SJCRH30 (cell line): ENCODE results near the gene MLST8. TPM values are rescaled to one million over a fixed set of nuclear protein-coding genes. Genes with fewer than 3 reads are reported as not detected.
"Not testable (repeated sequence)": the region's sequence is repeated elsewhere in the genome, so short reads cannot be mapped to it uniquely, and the experiment has no call there.

Experiments used
- DNase-seq, 2 experiments: peaks; one replicate each; pipeline ENCODE4 v3.0.0-alpha.2; 2015 to 2020
- H3K27ac ChIP-seq: fragments of 250-450 bp; sonication (Bioruptor Pico); 2 replicates; pipeline ENCODE4 v1.5.1; 2020; ENCODE audit warnings: mild to moderate bottlenecking, moderate library complexity
- H3K27me3 ChIP-seq: fragments of 250-450 bp; sonication (Bioruptor Pico); 2 replicates; pipeline ENCODE4 v1.5.1; 2020; ENCODE audit warnings: mild to moderate bottlenecking, moderate library complexity
- H3K36me3 ChIP-seq: fragments of 250-450 bp; sonication (Bioruptor Pico); 2 replicates; pipeline ENCODE4 v1.5.1; 2020; ENCODE audit warnings: mild to moderate bottlenecking, moderate library complexity
- H3K4me1 ChIP-seq: fragments of 250-450 bp; sonication (Bioruptor Pico); 2 replicates; pipeline ENCODE4 v1.5.1; 2020; ENCODE audit warnings: mild to moderate bottlenecking, moderate library complexity
- H3K4me3 ChIP-seq: fragments of 250-450 bp; sonication (Bioruptor Pico); 2 replicates; pipeline ENCODE4 v1.5.1; 2020; ENCODE audit warnings: mild to moderate bottlenecking, moderate library complexity
- H3K9me3 ChIP-seq: fragments of 250-450 bp; sonication (Bioruptor Pico); replicated peaks from 2 replicates; pipeline ENCODE4 v1.5.1; 2020; ENCODE audit warnings: mild to moderate bottlenecking, moderate library complexity
- total RNA-seq: library from RNA; depleted of rRNA; stranded (reverse); fragments of >200 nt; shearing (Covaris generic); gene quantifications from 2 replicates; pipeline ENCODE4 v1.2.3, GENCODE V29; 2014

The MLST8 gene
- total RNA-seq, 1 experiment from 2014 or later = 32.8 TPM

DNA sequence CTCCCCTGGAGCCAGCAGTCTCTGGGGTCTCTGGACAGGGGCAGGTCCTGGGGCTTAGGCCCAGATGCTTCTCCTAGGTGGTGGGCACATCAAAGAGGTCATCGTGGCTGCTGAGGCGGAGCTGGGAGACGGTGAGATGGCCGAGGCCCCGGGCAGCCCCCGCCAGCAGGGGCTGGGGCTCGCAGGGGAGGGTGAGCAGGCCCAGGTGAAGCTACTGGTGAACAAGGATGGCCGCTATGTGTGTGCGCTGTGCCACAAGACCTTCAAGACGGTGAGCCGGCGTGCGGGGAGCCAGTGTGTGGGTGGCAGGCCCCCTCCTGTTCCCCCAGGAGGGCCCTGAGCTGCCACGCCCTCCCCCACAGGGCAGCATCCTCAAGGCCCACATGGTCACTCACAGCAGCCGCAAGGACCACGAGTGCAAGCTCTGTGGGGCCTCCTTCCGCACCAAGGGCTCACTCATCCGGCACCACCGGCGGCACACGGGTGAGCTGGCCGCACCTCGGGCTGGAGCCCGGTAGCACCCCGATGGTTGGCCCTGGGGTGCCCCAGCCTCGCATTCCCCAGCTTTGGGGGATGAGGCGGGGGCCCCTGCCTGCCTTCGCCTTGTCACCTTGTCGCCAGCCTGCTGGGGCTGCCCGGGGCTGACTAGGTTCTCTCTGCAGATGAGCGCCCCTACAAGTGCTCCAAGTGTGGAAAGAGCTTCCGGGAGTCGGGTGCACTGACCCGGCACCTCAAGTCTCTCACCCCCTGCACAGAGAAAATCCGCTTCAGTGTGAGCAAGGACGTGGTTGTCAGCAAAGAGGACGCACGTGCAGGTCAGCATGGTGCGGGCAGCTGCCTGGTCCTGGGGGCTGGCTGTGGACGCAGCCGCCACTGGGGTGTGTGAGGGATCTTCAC lies 27.1 kb downstream of the MLST8 start:
- Histone ChIP-seq H3K9me3 (no peaks in the 10 kb centered on the region), H3K27ac (no peak overlapping the region), H3K36me3 (peaks cover 16% of the 10 kb centered on the region)

DNA sequence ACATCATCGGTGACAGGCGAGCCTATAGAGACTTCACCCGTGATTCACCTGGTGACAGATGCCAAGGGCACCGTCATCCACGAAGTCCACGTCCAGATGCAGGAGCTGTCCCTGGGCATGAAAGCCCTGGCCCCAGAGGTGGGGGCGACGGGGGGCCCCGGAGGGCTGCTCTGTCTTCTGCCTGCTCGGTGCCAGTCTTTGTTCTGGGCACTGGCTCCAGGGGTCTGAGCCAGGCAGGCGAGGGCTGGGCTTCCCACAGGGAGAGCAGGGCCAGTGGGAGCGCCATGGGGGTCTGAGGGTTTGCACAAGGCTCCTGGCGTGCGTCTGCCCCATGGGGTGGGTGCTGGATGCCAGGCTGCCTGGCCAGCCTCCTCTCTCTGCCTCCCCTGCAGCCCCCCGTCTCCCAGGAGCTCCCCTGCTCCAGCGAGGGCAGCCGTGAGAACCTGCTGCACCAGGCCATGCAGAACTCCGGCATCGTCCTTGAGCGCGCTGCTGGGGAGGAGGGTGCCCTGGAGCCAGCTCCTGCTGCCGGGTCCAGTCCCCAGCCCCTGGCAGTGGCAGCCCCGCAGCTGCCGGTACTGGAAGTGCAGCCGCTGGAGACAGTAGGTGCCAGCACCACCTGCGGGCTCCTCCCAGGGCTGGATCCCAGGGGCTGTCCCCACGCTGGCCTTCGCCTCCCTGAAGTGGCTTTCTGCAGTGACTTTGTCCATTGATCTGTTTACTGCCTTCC lies 28.0 kb downstream of the MLST8 start:
- no peaks in the 10 kb centered on the region for H3K27me3 ChIP-seq
- H3K4me1 ChIP-seq = peaks cover 22% of the 10 kb centered on the region
- no peak for DNase-seq
- peaks cover 16% of the 10 kb centered on the region for H3K36me3 ChIP-seq
- H3K4me3 ChIP-seq = no peak overlapping the region
- no peak overlapping the region for H3K27ac ChIP-seq
- H3K9me3 ChIP-seq = no peaks in the 10 kb centered on the region

More for the DNA sequence above, 27.1 kb downstream of the MLST8 start:
- no peak overlapping the region for H3K4me3 ChIP-seq
- DNase-seq = no peak
- no peaks in the 10 kb centered on the region for H3K27me3 ChIP-seq
- peaks cover 22% of the 10 kb centered on the region for H3K4me1 ChIP-seq

DNA sequence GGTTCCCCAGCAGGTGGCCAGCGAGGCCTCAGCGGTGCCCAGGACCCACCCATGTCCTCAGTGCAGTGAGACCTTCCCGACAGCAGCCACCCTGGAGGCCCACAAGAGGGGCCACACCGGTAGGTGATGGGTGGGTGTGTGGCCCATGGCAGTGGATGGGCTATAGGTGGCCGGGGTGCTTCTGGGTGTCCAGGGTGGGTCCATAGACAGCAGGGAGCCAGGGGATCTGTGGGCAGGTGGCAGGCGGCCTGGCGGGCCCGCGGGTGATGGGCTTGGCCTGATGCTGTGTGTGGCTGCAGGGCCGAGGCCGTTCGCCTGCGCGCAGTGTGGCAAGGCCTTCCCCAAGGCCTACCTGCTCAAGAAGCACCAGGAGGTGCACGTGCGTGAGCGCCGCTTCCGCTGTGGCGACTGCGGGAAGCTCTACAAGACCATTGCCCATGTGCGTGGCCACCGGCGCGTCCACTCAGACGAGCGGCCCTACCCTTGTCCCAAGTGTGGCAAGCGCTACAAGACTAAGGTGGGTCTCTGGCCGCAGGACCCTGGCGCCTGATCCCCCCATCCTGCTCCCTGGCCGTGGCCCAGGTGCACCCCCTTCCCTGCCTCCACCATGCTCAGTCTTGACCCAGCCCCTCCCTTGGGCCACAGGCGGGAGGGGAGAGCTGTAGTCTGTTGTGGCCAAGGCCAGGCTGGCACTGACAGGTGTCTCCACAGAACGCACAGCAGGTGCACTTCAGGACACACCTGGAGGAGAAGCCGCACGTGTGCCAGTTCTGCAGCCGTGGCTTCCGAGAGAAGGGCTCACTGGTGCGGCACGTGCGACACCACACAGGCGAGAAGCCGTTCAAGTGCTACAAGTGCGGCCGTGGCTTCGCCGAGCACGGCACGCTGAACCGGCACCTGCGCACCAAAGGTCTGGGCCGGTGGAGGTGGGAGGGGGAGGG lies 28.9 kb downstream of the MLST8 start:
- peaks cover 22% of the 10 kb centered on the region for H3K4me1 ChIP-seq
- H3K27me3 ChIP-seq = no peaks in the 10 kb centered on the region
- no peak overlapping the region for H3K4me3 ChIP-seq
- peaks cover 13% of the 10 kb centered on the region for H3K36me3 ChIP-seq
- no peaks in the 10 kb centered on the region for H3K9me3 ChIP-seq
- H3K27ac ChIP-seq = no peak overlapping the region
- DNase-seq = no peak

DNA sequence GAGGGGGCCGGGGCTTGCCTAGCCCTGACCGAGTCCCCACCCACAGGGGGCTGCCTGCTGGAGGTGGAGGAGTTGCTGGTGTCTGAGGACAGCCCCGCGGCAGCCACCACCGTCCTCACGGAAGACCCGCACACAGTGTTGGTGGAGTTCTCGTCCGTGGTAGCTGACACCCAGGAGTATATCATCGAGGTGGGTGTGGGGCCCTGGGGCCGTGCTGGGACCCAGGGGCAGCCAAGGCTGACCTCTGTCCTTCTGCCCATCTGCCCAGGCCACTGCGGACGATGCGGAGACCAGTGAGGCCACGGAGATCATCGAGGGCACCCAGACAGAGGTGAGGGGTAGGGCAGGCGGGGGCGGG lies 29.5 kb downstream of the MLST8 start:
- Histone ChIP-seq H3K4me3 (no peak overlapping the region), H3K36me3 (peaks cover 13% of the 10 kb centered on the region), H3K4me1 (peaks cover 22% of the 10 kb centered on the region), H3K27ac (no peak overlapping the region), H3K9me3 (no peaks in the 10 kb centered on the region), H3K27me3 (no peaks in the 10 kb centered on the region)
- DNase-seq = no peak

DNA sequence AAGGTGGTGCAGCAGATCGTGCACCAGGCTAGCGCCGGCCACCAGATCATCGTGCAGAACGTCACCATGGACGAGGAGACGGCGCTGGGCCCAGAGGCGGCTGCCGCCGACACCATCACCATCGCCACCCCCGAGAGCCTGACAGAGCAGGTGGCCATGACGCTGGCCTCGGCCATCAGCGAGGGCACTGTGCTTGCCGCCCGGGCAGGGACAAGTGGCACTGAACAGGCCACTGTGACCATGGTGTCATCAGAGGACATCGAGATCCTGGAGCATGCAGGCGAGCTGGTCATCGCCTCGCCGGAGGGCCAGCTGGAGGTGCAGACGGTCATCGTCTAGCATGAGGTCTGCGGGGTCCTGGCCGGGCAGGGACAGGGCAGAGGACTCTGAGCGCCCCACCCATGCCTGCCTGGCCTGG lies 30.0 kb downstream of the MLST8 start:
- H3K4me3 ChIP-seq = no peak overlapping the region
- H3K36me3 ChIP-seq = peaks cover 13% of the 10 kb centered on the region
- DNase-seq = no peak
- no peaks in the 10 kb centered on the region for H3K9me3 ChIP-seq
- no peaks in the 10 kb centered on the region for H3K27me3 ChIP-seq
- no peak overlapping the region for H3K27ac ChIP-seq
- peaks cover 18% of the 10 kb centered on the region for H3K4me1 ChIP-seq

DNA sequence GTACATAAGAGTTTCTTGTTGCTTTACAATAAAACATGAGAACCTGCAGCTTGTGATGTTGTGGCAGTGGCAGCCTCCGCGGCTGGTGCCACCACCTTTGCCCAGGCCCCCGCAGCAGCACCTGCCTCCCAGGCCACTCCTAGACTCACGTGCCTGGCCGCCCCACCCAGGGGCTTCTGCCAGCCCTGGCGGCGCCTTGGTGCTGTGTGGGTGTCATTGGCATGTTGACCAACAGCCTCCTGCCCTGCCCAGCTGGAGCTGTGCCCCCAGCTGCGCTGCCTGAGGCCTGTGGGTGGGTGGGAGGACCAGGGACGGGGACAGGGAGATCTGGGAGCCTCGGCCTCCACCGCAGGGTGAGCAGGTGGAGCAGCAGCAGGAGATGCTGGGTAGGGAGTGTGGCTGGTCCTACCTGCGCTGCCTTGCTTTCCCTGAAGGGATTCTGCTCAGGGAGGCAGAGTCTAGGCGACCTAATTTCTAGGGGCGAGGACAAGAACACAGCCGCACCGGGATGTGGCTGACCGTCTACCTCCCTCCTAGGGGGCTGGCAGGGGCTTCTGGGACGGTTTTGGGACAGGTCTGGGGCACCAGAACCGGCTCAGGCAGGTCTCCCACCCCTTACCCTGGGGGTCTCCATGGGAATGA lies 30.6 kb downstream of the MLST8 start:
- Histone ChIP-seq H3K9me3 (no peaks in the 10 kb centered on the region), H3K27me3 (no peaks in the 10 kb centered on the region), H3K4me3 (no peak overlapping the region), H3K27ac (no peak overlapping the region), H3K4me1 (peaks cover 12% of the 10 kb centered on the region), H3K36me3 (peaks cover 13% of the 10 kb centered on the region)
- DNase-seq = no peak

DNA sequence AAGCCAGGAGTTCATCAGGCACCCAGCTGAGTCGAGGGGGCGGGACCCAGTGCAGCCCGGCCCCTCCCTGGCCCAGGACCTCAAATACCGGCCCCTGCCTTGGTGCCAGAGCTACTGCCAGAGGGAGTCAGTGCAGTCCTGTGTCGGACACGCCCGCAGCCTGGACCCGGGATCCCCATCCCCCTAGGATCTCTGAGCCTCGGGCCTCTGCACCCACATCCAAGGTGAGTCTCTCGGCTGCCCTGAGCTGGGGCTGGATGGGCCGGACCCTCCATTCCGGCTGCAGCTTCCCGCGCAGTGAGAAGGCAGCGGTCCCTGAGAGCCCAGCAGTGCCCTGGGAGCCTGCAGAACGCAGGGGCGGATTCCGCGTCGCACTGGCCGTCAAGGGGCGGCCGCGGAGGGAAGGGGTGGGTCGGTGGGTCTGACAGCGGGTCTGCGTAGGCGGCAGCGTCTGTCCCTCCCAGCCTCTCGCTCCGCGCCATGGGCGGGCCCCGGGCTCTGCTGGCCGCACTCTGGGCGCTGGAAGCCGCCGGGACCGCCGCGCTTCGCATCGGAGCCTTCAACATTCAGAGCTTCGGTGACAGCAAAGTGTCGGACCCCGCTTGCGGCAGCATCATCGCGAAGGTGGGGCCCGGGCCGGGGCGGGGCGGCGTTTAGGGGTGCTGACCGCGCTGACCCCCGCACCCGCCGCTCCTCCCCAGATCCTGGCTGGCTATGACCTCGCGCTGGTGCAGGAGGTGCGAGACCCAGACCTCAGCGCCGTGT lies 31.3 kb downstream of the MLST8 start, which contains the start of gene DNASE1L2:
DNASE1L2 (plus strand) TSS at position 108 of the 765 bp plus-strand sequence; CDS start at position 481, 373 bp downstream.
- DNase-seq = no peak
- H3K27ac ChIP-seq = no peak within 1 kb of the TSS
- H3K4me3 ChIP-seq = no peak within 1 kb of the TSS
- H3K36me3 ChIP-seq = peaks cover 13% of the 10 kb centered on the region
- H3K4me1 ChIP-seq = peaks cover 7% of the 10 kb centered on the region
- H3K27me3 ChIP-seq = no peaks in the 10 kb centered on the region
- H3K9me3 ChIP-seq = no peaks in the 10 kb centered on the region

DNA sequence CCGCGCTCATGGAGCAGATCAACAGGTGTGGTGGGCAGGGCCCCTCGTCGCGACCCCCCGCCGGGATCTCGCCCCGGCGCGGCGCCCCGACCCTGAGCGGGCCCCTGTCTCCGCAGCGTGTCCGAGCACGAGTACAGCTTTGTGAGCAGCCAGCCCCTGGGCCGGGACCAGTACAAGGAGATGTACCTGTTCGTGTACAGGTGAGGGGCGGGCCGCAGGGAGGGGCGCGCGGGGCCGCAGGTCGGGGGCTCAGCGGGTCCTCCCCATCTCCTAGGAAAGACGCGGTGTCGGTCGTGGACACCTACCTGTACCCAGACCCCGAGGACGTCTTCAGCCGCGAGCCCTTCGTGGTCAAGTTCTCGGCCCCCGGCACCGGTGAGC lies 31.8 kb downstream of the MLST8 start:
- Histone ChIP-seq H3K4me3 (no peak overlapping the region), H3K4me1 (peaks cover 1% of the 10 kb centered on the region)

DNA sequence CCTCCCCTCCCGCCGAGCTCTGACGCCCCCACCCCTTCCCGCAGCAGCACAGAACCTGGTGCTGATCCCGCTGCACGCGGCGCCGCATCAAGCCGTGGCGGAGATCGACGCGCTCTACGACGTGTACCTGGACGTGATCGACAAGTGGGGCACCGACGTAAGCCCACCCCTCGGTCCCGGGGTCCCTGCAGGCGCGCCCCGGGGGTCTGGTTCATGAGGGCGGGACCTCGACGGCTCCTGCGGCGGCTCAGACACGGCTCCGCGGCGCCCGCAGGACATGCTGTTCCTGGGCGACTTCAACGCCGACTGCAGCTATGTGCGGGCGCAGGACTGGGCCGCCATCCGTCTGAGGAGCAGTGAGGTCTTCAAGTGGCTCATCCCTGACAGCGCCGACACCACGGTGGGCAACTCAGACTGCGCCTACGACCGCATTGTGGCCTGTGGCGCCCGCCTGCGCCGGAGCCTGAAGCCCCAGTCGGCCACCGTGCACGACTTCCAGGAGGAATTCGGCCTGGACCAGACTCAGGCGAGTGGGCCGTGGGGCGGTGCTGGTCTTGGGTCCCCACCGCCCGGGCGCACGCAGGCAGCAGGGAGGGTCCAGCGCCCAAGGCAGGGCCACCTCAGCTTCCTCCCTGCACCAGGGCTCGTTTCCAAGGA lies 32.4 kb downstream of the MLST8 start:
- H3K4me1 ChIP-seq = no peaks in the 10 kb centered on the region
- H3K36me3 ChIP-seq = peaks cover 9% of the 10 kb centered on the region
- no peak for DNase-seq
- no peaks in the 10 kb centered on the region for H3K27me3 ChIP-seq
- H3K4me3 ChIP-seq = no peak overlapping the region
- no peaks in the 10 kb centered on the region for H3K9me3 ChIP-seq
- H3K27ac ChIP-seq = no peak overlapping the region

More for the DNA sequence above, 31.8 kb downstream of the MLST8 start:
- Histone ChIP-seq H3K27me3 (no peaks in the 10 kb centered on the region), H3K27ac (no peak overlapping the region), H3K9me3 (no peaks in the 10 kb centered on the region), H3K36me3 (peaks cover 13% of the 10 kb centered on the region)
- no peak for DNase-seq

DNA sequence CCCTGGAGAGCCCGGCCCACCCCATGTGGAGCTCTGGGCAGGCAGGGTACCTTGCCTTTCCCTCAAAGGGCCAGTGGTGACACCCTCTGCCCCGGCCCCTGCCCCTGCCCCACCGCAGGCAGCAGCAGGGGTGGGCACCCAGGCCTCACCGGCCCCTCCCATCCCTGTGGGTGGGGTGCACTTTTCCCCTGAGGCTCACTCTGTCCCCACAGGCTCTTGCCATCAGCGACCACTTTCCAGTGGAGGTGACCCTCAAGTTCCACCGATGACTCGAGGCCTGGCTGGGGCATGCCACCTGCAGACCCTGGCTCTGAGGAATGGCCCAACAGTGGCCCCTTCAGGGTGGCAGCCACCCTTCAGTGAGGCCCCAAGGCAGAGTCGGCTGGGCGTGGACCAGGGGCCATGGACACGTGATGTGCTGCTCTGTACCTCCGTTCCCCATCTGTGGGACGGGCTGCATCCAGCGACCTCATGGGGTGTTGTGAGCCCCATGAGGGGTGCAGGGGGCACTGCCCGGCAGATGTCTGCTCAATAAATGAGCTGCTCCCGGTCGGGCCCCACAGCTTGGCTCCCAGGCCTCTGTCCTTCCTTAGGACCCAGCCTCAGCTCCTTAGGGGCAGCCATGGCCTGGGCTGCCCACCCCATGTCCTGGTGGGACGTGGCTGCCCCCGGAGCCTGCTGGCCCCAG lies 33.0 kb downstream of the MLST8 start:
- Histone ChIP-seq H3K4me3 (no peak overlapping the region), H3K36me3 (peaks cover 9% of the 10 kb centered on the region), H3K4me1 (no peaks in the 10 kb centered on the region), H3K9me3 (no peaks in the 10 kb centered on the region), H3K27ac (no peak overlapping the region), H3K27me3 (no peaks in the 10 kb centered on the region)
- no peak for DNase-seq

DNA sequence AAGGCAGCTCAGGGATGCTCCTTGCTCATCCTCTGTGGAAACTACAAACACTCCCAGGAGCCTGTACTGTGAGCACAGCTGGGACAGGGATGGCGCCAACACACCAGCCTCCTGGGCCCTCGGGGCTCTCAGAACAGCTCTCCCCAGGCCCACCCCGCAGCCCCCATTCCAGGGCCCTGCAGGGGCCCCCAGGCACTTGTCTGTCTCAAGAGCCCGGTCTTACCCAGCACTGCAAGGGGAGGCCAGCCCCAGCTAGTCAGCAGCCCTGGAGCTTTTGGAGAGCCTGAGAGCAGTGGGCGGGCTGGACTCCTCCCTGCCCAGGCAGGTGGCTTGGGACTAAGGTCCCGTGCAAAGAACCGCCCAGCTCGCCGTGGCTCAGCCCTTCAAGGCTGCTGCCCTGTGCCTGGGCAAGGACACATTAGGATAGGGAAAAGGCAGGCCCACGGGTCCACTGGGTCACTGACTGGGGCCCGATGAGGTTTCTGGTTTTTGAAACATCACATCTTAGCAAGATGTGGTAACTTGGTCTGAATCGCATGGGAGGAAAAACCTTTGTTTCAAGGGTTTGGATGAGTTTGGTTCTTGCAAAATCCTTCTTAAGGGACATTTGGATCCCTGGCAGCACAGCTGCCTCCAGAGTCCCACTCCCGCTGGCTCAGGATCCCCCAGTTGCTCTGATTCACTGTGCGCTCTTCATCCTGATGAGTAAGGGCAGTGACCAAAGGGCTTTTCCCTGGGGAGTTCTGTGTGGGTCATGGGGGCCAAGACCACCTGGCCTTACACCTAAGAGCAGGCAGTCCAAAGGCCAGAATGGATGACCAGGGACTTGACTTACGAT lies 33.8 kb downstream of the MLST8 start:
- Histone ChIP-seq H3K4me3 (no peak overlapping the region), H3K36me3 (peaks cover 6% of the 10 kb centered on the region; the same call in 1 of the 2 replicates), H3K27ac (no peak overlapping the region), H3K9me3 (no peaks in the 10 kb centered on the region), H3K27me3 (no peaks in the 10 kb centered on the region), H3K4me1 (no peaks in the 10 kb centered on the region)
- no peak for DNase-seq

DNA sequence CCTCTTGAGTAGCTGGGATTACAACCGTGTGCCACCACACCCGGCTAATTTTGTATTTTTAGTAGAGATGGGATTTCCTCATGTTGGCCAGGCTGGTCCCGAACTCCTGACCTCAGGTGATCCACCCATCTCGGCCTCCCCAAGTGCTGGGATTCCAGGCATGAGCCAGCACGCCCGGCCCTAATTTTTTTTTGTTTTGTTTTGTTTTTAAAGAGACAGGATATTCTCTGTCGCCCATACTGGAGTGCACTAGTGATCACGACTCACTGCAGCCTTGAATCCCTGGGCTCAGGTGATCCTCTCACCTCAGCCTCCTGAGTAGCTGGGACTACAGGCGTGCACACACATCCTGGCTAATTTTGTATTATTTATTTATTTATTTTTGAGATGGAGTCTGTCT lies 35.1 kb downstream of the MLST8 start:
- H3K36me3 ChIP-seq, H3K27ac ChIP-seq, DNase-seq, H3K4me1 ChIP-seq, H3K4me3 ChIP-seq, H3K27me3 ChIP-seq, H3K9me3 ChIP-seq: not testable (repeated sequence)
